OCI-LY1 (cell line): ENCODE data around the gene POU2F1.

Source experiments
- CTCF ChIP-seq: fragments of 200-600 bp; sonication (generic), shearing (Covaris generic); IDR thresholded peaks from 2 replicates; pipeline ENCODE4 v1.5.1; 2017; ENCODE audit warnings: mild to moderate bottlenecking, antibody characterized with exemption, low read length, moderate library complexity, mixed read lengths
- EZH2 ChIP-seq: fragments of 200-600 bp; sonication (generic), shearing (Covaris generic); IDR thresholded peaks from 2 replicates; pipeline ENCODE4 v1.8.0; 2017; ENCODE audit warnings: borderline replicate concordance, mixed run types, mild to moderate bottlenecking, antibody characterized with exemption, low read length, moderate library complexity, mixed read lengths

- no peak for TF ChIP-seq CTCF
- no peak for TF ChIP-seq EZH2
Measured at GRCh38 chr1:167431261-167431908, 210.7 kb downstream of the POU2F1 start.
